GM19452 (cell line): Measurements from ENCODE around the gene KIF11.

Source experiments
- ATAC-seq: cut with Tn5 transposase; IDR thresholded peaks from one replicate; pipeline ENCODE4 v1.9.1; 2021; ENCODE audit not compliant: unreplicated experiment

Gene KIF11

DNA sequence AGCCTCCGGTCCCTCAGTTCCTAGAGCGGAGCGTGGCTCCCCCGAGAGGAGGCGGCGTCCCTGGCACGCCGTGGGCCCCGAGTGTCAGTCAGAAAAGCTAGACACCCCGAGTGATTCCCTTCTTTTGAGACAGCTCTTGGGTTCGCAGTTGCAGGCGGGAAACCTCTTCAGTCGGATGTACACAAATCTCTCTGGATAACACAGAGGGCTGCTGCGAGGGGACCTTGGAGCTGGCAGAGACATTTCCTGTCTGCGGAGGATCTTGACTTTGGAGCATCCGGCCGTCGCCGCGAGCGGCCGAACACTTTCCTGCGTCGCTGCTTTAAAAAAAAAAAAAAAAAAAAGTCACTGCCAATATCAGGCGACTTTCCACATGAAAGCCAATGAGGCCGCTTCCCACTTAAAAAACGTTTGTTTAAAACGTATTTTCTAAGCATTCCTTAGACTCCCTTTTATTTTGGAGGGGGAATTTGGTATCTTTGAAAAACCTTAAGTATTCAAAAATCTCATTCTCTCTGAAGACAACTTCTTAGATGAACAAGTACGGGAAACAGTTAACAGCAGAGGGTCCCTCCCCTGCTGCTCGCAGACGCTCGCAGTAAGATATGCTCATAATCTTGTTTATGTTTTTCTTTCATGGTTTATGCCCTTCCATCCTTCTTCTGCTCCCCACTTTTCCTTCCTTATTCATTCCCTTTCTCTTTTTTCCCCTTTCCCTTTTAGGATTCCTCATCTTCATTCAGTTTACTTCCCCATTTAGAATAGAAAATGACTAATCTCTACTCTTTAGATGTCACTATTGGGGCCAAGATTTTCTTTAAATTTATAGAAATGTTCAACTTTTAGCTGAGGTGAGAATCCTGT, 106.8 kb downstream of the KIF11 start:
- no peak for ATAC-seq

DNA sequence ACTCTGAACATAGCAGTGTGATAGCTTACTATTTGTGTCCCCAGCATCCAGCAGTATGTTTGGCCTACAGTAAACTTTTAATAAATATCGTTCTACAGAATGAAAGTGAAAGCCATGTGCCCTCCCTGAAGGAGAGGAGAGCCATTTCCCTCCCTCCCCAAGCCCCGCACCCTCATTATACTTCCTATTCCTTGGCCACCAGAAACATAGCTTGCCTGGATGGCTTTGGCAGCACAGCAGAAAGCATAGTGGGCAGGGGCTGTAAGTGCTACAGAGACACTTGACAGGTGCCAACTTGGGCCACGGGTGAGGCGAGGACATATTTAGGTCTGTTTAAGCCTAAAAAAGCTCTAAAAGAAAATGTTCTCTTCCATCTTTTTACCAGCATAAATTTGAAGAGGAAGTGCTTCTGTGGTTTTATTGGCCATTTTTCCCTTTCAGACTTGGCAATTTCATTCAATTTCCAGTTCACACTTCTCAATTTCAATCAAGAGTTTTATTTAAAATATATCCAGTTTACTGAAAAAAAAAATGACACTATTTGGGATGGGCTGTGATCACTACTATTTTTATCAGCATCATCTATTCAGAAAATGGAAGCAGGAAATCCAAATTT, 109.5 kb downstream of the KIF11 start:
- no peak for ATAC-seq
